H54 (cell line): ENCODE data around the gene NKAIN4.
"Not testable (repeated sequence)": the region's sequence is repeated elsewhere in the genome, so short reads cannot be mapped to it uniquely, and the experiment has no call there.

ENCODE experiments used
- DNase-seq: peaks from one replicate; pipeline ENCODE4 v3.0.0; 2011; ENCODE audit warnings: low spot score, mixed read lengths; ENCODE audit not compliant: insufficient read length
- FAIRE-seq: peaks from 3 replicates; lab custom pipeline; 2011; peaks lifted over from hg19 to GRCh38; lab: Jason Lieb, UNC
- POLR2A ChIP-seq: IDR thresholded peaks from 2 replicates; pipeline ENCODE4 v1.6.1; 2011; ENCODE audit warnings: low read depth, mild to moderate bottlenecking, low read length

NKAIN4 gene

GRCh38 chr20:63253065-63253437 is 1.2 kb downstream of the NKAIN4 start:
- no peak for FAIRE-seq
- TF ChIP-seq POLR2A, result no peak
- DNase-seq, result no peak

GRCh38 chr20:63252284-63252711 is 2.0 kb downstream of the NKAIN4 start:
- TF ChIP-seq POLR2A, result no peak
- no peak for FAIRE-seq
- no peak for DNase-seq

GRCh38 chr20:63251350-63251749 is 2.9 kb downstream of the NKAIN4 start:
- not testable (repeated sequence) for DNase-seq, FAIRE-seq

GRCh38 chr20:63249891-63250290 is 4.4 kb downstream of the NKAIN4 start:
- DNase-seq (no peak), FAIRE-seq (no peak)
- no peak for TF ChIP-seq POLR2A

- TF ChIP-seq POLR2A, result no peak
- DNase-seq, result no peak
- FAIRE-seq, result no peak
Measured at GRCh38 chr20:63248835-63249591, 5.2 kb downstream of the NKAIN4 start.

- DNase-seq, result no peak
- FAIRE-seq, result no peak
- TF ChIP-seq POLR2A, result no peak
Measured at GRCh38 chr20:63247671-63248228, 6.5 kb downstream of the NKAIN4 start.

GRCh38 chr20:63246490-63247288 is 7.6 kb downstream of the NKAIN4 start:
- no peak for DNase-seq
- TF ChIP-seq POLR2A, result no peak
- no peak for FAIRE-seq

GRCh38 chr20:63244468-63244867 is 9.8 kb downstream of the NKAIN4 start:
- no peak for DNase-seq
- no peak for TF ChIP-seq POLR2A
- no peak for FAIRE-seq

- FAIRE-seq (no peak), DNase-seq (no peak)
- TF ChIP-seq POLR2A, result no peak
Measured at GRCh38 chr20:63243604-63244247, 10.5 kb downstream of the NKAIN4 start.

- DNase-seq (no peak), FAIRE-seq (no peak)
- no peak for TF ChIP-seq POLR2A
Measured at GRCh38 chr20:63242736-63243135, 11.5 kb downstream of the NKAIN4 start.

GRCh38 chr20:63241272-63241671 is 13.0 kb downstream of the NKAIN4 start:
- DNase-seq, result no peak
- no peak for TF ChIP-seq POLR2A
- no peak for FAIRE-seq

GRCh38 chr20:63240004-63240403 is 14.3 kb downstream of the NKAIN4 start:
- no peak for DNase-seq
- no peak for TF ChIP-seq POLR2A
- no peak for FAIRE-seq

- FAIRE-seq (no peak), DNase-seq (no peak)
- TF ChIP-seq POLR2A, result no peak
Measured at GRCh38 chr20:63239431-63239830, 14.8 kb downstream of the NKAIN4 start.

- FAIRE-seq (no peak), DNase-seq (no peak)
- TF ChIP-seq POLR2A, result no peak
Measured at GRCh38 chr20:63238514-63239125, 15.6 kb downstream of the NKAIN4 start.
